ENCODE data around the gene NOS3. TPM values are rescaled to one million over a fixed set of nuclear protein-coding genes. Genes with fewer than 3 reads are reported as not detected.

The NOS3 gene
- polyA plus RNA-seq, 1 donor from 2014 or later: not detected

- H3K4me2 ChIP-seq (ENCODE audit: low read length): no peak overlapping the region
- H3K9me3 ChIP-seq (ENCODE audit: low read length): no peaks in the 10 kb centered on the region
- H3F3A ChIP-seq (ENCODE audit: insufficient read depth, low read length, poor library complexity, severe bottlenecking): no peaks in the 10 kb centered on the region
- no peaks in the 10 kb centered on the region for H3K9me2 ChIP-seq (ENCODE audit: insufficient read depth, low read length)
- H4K20me1 ChIP-seq (ENCODE audit: insufficient read depth): no peaks in the 10 kb centered on the region
- TF ChIP-seq CTCF (IDR thresholded peaks at IDR 0.05; ENCODE audit: poor library complexity, severe bottlenecking) (no peak), EP300 (conservative IDR thresholded peaks at IDR 0.05; ENCODE audit: poor library complexity, severe bottlenecking) (no peak), TAF1 (IDR thresholded peaks at IDR 0.05; ENCODE audit: low read depth) (no peak)
- TF ChIP-seq, protein P1, sequence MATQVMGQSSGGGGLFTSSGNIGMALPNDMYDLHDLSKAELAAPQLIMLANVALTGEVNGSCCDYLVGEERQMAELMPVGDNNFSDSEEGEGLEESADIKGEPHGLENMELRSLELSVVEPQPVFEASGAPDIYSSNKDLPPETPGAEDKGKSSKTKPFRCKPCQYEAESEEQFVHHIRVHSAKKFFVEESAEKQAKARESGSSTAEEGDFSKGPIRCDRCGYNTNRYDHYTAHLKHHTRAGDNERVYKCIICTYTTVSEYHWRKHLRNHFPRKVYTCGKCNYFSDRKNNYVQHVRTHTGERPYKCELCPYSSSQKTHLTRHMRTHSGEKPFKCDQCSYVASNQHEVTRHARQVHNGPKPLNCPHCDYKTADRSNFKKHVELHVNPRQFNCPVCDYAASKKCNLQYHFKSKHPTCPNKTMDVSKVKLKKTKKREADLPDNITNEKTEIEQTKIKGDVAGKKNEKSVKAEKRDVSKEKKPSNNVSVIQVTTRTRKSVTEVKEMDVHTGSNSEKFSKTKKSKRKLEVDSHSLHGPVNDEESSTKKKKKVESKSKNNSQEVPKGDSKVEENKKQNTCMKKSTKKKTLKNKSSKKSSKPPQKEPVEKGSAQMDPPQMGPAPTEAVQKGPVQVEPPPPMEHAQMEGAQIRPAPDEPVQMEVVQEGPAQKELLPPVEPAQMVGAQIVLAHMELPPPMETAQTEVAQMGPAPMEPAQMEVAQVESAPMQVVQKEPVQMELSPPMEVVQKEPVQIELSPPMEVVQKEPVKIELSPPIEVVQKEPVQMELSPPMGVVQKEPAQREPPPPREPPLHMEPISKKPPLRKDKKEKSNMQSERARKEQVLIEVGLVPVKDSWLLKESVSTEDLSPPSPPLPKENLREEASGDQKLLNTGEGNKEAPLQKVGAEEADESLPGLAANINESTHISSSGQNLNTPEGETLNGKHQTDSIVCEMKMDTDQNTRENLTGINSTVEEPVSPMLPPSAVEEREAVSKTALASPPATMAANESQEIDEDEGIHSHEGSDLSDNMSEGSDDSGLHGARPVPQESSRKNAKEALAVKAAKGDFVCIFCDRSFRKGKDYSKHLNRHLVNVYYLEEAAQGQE (IDR thresholded peaks at IDR 0.05; ENCODE audit: borderline replicate concordance): no peak
- H3K9ac ChIP-seq (ENCODE audit: low read length): no peak overlapping the region
- H2AFZ ChIP-seq (ENCODE audit: low read depth, low read length): no peak overlapping the region
- no peaks in the 10 kb centered on the region for H3K79me2 ChIP-seq (replicated peaks; ENCODE audit: insufficient read depth, low read length)
- no peaks in the 10 kb centered on the region for H3K27me3 ChIP-seq (ENCODE audit: insufficient read depth, low read depth, low read length)
- no peaks in the 10 kb centered on the region for H3K36me3 ChIP-seq (ENCODE audit: insufficient read depth, low read length)
- no peak overlapping the region for H3K4me3 ChIP-seq (ENCODE audit: low read length)
- no peak overlapping the region for H3K27ac ChIP-seq (ENCODE audit: low read length)
These were observed 30.8 kb upstream of the NOS3 start for GRCh38 chr7:150959739-150960734.

DNA sequence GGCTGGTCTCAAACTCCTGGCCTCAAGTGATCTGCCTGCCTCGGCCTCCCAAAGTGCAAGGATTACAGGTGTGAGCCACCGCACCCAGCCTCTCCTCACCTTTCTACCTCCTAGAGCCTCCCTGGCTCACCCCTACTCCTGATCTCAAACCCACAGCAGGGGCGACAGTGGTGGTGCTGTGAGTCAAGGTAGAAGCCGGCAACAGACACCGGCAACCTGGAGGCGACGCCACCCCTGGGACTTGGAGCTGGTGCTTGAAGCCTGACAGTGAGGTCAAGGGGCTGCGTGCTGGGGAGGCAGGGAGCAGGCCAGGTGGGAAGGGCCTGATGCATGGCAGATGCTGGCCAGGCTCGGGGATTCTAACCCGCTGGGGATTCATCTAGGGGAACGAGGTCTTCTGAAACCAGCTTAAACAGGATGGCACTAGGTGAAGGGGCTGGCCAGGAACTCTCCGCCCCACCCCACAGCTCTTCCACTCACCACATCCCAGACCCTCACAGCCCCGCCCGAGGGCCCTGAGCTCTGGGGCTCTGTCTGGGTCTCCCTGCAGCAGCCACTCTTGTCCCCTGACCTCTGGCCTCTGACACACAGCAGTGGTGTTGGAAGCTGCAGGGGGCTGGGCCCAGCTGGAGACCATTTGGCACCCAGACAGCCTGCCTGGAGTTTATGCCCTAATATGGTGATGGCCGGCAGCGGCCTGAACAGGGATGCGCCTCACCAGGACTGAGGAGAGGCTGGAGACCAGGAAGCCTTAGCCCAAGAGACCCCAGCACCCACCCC is 29.1 kb upstream of the NOS3 start:
- H3K27ac ChIP-seq (ENCODE audit: low read length): no peak overlapping the region
- H3K79me2 ChIP-seq (replicated peaks; ENCODE audit: insufficient read depth, low read length): no peaks in the 10 kb centered on the region
- H4K20me1 ChIP-seq (ENCODE audit: insufficient read depth): no peaks in the 10 kb centered on the region
- H3K4me2 ChIP-seq (ENCODE audit: low read length): no peak overlapping the region
- no peak overlapping the region for H3K9ac ChIP-seq (ENCODE audit: low read length)
- no peak for TF ChIP-seq EZH2 (IDR thresholded peaks at IDR 0.05; ENCODE audit: borderline replicate concordance, insufficient read depth, low read length, poor library complexity, severe bottlenecking)
- no peak for TF ChIP-seq TAF1 (IDR thresholded peaks at IDR 0.05; ENCODE audit: low read depth)
- TF ChIP-seq MXI1 (conservative IDR thresholded peaks at IDR 0.05; ENCODE audit: poor library complexity, severe bottlenecking): no peak
- TF ChIP-seq POLR2AphosphoS5 (IDR thresholded peaks at IDR 0.05): no peak
- no peak for TF ChIP-seq EP300 (conservative IDR thresholded peaks at IDR 0.05; ENCODE audit: poor library complexity, severe bottlenecking)
- no peak for TF ChIP-seq RAD21 (conservative IDR thresholded peaks at IDR 0.05)
- TF ChIP-seq, protein P1 (IDR thresholded peaks at IDR 0.05; ENCODE audit: borderline replicate concordance): no peak
- no peak for TF ChIP-seq CTCF (IDR thresholded peaks at IDR 0.05; ENCODE audit: poor library complexity, severe bottlenecking)
- TF ChIP-seq SMC3 (conservative IDR thresholded peaks at IDR 0.05; ENCODE audit: poor library complexity): no peak
- H3K9me2 ChIP-seq (ENCODE audit: insufficient read depth, low read length): no peaks in the 10 kb centered on the region
- H3K4me3 ChIP-seq (ENCODE audit: low read length): no peak overlapping the region
- H3K9me3 ChIP-seq (ENCODE audit: low read length): no peaks in the 10 kb centered on the region
- no peak overlapping the region for H2AFZ ChIP-seq (ENCODE audit: low read depth, low read length)
- H3F3A ChIP-seq (ENCODE audit: insufficient read depth, low read length, poor library complexity, severe bottlenecking): no peaks in the 10 kb centered on the region
- no peaks in the 10 kb centered on the region for H3K27me3 ChIP-seq (ENCODE audit: insufficient read depth, low read depth, low read length)
- H3K36me3 ChIP-seq (ENCODE audit: insufficient read depth, low read length): no peaks in the 10 kb centered on the region
